Adipose tissue (tissue), 3 donors: ENCODE results near the gene EEF1A2. TPM values are rescaled to one million over a fixed set of nuclear protein-coding genes. Genes with fewer than 3 reads are reported as not detected.

ENCODE experiments used
- H3K27ac ChIP-seq: one replicate; pipeline ENCODE4 v1.5.1; 2013; ENCODE audit warnings: low read depth, low read length
- WGBS, 3 donors: extraction: QIAGEN DNeasy Blood & Tissue Kit; methylation state at CpG; one replicate each; pipeline ENCODE4 v1.1.7; 2013; 5-methylcytosine and 5-hydroxymethylcytosine counted together
- polyA plus RNA-seq, 3 donors: library from polyadenylated mRNA; stranded (reverse); fragments of 200-250 nt; gene quantifications; one replicate each; pipeline ENCODE4 v1.2.3, GENCODE V29; 2013
- donor health status: healthy with polysubstance abuse.
- donor health status: Bipolar disorder and iron deficiency.
- donor health status: healthy.

EEF1A2 gene
- polyA plus RNA-seq, 3 donors: 1.2 to 24.4 (median 3.2) TPM

DNA sequence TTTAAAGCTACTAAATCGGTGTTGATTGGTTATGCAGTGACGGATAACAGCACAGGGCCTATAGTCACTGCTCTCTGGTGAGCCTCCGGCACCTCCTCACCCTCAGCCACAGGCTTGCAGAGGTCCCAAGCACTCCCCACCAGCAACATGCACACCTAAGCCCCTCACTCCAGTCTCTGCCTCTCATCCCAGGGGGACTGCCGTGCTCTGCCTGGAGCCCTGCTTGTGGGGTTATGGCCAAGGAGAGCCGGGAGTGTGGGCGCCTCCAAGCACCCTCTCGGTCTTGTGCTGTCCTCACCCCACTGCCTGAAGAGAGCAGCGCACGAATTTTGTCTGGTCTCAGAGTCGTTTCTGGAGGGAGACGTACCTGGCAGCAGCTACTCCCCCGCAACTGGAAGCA is 6.8 kb upstream of the EEF1A2 start:
- WGBS, 3 donors: 85 to 92% (median 90%) methylated on average over 12 of the region's 12 CpGs
- H3K27ac ChIP-seq: no peak overlapping the region

DNA sequence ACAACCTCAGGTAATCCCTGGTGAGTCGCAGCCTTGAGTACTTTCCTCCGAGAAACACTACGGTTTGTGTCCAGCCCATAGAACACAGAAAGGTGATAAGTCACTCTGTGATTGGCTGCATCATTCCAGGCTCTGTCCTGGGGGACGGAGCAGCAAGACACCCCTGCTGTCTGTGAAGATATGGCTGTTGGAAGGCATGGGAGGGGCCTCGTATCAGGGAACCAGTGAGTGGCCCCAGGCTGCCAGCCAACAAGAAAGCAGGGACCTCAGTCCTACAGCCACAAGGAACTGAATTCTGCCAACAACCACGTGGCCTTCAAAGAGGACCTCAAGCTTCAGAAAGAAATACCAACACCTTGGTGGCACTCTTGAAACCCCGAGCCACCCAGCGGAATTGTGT is 6.4 kb upstream of the EEF1A2 start:
- H3K27ac ChIP-seq: no peak overlapping the region
- WGBS, 3 donors: 77 to 90% (median 86%) methylated on average over 8 of the region's 8 CpGs

DNA sequence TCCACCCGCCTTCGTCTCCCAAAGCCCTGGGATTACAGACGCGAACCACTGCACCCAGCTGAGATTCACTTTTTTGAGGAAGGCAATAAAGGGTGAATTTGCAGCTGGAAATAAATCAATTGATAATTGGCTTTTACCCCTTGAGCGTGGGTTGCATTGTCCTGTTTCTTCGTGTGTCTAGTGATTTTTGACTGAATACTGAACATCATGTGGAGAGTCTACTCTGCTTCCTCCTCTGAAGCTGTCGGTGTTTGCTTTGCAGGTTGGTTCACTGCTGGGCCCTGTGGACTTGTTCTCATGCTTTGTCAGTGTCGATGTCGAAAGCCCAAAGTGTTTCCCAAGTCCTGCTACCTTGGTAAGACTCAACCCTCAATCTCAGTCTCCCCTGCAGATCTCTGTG is 5.8 kb upstream of the EEF1A2 start:
- WGBS, 3 donors: 83 to 92% (median 89%) methylated on average over 9 of the region's 9 CpGs

DNA sequence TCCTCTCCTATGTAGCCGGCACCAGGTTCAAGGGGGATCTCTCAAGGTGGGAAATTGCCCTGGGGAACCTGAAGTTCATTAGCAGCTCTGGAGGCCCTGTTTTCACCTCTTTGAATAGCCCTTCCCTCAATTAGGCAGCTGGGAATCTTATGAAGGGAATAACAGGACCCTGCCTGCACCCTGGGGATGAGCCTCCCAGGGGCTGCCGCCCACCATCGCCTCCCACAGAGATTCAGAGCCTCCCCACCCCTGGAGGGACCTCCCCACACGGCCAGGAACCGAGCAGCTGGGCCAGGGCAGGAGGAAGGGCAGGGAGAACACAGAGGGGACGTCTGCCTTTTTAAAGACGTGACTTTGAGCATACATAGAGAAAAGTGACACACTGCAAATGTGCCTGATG is 4.6 kb upstream of the EEF1A2 start:
- WGBS, 3 donors: 36 to 45% (median 41%) methylated on average over 7 of the region's 7 CpGs
- H3K27ac ChIP-seq: no peak overlapping the region

More for the DNA sequence above, 5.8 kb upstream of the EEF1A2 start:
- no peak overlapping the region for H3K27ac ChIP-seq

DNA sequence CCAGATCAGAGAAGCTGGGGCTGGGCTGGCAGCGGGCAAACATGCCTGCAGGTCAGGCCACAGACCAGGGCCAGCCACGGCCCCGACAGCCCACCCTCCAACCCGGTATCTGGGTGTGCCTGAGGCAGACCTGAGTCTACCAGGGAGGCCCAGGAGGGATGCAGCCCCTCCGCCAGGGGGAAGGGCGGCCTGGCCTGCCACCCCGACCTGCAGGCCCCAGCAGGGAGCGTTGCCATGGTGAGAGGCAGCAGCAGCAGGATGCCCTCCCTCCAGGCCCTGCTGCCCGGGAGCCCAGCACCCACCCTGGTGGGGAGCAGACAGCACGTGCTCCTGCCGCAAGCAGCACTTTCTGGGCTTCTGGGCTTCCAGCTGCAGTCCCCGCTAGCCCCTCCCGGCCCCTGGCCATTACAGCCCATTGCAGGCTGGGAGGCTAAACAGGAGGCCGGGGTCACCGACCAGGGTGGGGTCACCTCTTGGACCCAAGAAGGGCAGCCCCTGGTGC is 3.8 kb upstream of the EEF1A2 start:
- WGBS, 3 donors: 50 to 61% (median 59%) methylated on average over 15 of the region's 15 CpGs
- no peak overlapping the region for H3K27ac ChIP-seq

DNA sequence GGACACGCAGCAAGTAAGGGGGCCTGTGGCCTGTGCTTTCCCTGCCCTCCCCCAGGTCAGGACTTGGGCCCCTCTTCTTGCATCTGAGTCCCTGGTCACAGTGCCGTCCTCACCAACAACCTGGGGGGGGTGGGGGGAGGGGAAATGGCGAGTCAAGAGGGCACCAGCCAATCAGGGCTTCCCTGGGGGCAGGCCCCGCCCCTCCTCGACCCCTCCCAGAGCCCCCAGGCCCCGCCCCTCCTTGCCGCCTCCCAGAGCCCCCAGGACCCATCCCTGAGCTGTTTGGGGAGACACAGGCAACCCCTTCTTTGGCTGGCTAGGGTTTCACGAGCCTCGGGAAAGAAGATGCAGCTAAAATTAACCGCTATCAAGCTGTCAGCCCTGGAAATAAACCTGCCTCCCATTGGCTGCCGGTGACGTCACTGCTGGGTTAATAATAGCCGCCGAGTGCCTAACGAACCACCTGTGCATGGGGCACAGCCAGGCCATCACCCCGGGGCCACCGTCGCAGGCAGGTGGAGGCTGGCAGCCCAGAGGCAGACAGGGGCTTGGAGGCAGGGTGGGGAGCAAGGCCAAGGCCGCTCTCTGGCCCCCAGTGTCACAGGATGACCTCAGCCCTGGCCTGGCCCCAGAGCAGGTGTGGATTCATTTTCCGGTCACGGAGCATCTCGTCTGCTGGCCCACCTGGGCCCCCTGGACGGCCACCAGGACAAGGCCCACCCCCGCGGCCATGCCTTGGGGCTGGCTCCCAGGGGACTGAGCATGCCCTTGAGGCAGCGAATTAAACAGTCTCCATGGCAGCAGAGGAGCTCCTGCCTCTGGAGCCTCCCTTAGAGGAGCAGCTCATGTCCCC is 3.2 kb upstream of the EEF1A2 start:
- 25 to 29% (median 27%) methylated on average over 26 of the region's 26 CpGs for WGBS, 3 donors
- no peak overlapping the region for H3K27ac ChIP-seq

DNA sequence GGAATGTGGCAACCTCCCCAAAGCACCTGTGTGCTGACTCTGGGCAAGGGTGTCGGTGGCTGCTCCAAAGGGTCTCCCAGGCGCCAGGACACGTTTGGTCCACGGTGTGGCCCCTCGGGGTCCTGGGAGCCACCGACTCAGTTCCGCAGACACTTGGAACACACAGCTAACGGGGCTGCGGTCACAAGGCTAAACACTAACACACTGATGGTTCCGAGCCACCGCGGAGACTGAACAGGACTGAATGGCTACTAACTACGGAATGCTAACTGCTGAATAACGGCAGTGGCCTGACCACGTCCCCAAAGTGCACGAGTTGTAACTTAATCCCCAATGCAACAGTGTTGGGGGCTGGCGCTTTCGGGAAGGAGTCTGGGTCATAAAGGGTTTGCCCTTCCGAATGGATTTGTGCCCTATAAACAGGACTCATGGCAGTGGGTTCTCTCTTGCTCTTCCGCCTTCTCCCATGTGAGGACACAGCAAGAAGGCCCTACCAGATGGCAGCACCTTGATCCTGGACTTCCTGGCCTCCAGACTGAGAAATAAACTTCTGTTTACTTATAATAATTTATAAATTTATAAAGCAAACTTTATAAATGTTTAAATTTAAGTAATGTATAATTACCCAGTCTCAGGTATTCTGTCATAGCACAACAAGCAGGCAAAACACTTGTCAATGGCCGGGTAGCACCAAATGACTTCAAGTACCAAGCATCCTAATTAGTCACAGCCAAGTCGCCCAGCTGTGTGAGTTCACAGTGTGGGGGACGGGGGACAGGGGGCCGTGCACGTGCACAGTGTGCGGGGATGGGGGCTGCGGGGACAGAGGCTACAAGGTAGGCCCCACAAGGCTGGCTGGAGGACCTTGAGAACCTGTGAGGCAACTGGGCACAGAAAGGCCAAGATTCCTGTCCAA is 2.3 kb upstream of the EEF1A2 start:
- WGBS, 3 donors: 77 to 83% (median 82%) methylated on average over 27 of the region's 27 CpGs
- H3K27ac ChIP-seq: no peak overlapping the region

DNA sequence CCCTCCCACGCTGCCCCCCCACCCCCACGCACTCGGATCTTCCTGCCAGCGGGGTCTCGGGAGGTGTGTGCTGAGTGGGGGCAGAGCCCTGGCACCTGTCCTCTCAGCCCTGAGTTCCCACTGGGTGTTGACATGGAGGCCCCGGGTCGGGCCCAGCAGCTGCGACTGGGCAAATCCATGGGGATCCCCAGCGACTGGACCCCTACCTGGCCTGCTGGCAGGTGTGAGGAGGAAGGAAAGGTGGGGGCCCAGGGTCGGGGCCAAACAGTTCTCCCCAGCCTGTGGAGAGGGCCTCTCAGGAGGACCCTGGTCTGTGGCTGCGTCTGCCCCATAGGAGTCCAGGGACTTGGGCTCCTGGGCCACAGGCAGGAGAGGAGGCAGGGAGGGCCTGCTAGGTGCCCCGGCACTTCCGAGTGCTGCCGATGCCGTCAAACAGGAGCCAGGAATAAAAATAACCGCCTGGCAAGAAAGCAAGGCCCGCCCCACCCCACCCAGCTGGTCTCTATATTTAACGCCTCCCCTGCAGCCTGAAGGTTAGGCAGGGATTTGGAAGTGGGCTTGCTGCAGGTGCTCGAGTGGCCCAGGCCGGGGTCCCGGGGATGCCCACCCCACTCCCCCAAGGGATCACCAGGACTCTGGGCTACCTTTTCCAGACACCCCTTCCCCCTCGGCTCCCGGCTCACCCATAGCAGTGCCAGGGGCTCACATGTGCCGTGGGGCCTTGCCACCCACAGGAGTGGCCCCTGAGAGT is 1.4 kb upstream of the EEF1A2 start:
- 82 to 92% (median 82%) methylated on average over 24 of the region's 24 CpGs for whole genome bisulfite sequencing, 3 donors
- H3K27ac ChIP-seq: no peak overlapping the region

DNA sequence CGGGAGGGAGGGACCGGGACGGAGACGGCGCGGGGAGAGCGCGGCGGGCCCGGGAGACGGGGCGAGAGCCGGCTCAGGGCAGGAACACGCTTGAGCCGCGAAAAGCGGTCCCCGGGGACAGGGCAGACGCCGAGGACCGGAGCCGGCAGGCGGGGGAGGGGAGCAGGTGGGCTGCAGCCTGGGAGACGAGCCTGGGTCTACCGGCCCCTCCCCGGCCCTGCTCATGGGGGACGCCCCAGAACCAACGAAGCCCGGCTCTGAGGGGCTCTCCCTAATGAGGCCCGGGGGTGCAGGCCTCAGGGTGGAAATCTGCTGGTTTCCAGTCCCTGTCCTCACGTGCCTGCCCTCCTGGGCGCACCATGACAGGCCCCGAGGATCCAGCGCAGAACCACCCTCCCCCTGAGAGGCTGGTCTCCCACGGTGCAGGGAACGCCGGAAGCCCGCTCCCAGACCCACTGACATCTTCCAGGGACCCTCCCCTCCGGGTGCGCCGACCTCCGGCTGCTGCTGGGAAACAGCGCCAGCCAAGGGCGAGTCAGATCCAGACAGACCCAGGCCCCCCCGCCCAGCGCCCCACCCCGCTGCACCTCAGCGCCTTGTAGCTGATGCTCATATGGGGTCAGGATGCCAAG is 571 bp upstream of the EEF1A2 start:
- 8 to 21% (median 9%) methylated on average over 33 to 48 of the region's 48 CpGs for whole genome bisulfite sequencing, 3 donors
- H3K27ac ChIP-seq: no peak overlapping the region

DNA sequence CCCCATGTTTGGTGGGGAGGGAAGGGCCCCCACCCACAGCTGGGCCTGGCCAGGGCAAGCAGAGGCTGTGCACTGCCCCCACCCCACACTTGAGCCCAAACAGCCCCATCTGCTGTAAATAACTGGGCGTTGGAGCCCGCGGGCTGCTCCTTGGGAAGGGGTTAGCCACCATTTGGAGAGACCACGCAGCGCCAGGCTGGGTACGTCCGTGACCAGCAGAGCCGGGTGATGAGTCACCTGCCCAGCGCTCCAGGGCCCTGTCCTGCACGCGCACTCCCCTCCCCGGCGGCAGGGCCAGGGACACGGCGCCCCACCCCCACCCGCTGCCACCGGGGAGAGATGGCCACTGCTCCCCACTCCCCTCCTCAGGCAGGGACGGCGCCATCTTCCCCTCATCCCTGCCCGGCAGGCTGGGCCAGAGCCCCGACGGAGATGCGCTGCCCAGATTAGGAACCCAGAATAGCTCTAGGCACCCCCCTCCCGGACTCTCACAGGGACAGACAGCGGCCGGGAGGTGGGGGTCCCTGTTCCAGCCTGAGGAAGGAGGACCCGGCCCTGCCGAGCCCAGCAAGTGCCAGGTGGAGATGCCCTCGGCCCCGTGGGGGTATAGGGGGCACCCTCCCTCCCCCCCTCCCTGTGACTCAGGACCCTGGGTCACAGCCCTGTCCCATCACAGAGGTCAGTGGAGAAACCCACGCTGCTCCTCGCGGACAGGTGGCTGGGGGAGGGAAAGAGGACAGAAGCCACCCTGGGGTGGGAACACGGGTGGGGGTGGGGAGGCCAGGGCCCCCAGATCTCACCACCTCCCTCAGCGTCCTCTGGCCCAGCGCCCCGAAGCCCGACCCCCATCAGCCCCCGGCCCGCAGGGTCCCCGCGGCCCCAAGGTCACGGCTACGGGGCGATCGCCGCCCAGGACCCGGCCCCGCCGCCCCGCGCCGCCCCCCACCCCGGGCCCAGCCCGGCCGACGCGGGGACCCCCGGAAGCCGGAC is 642 bp downstream of the EEF1A2 start:
- WGBS, 3 donors: 6 to 11% (median 9%) methylated on average over 41 to 59 of the region's 60 CpGs
- no peak overlapping the region for H3K27ac ChIP-seq

DNA sequence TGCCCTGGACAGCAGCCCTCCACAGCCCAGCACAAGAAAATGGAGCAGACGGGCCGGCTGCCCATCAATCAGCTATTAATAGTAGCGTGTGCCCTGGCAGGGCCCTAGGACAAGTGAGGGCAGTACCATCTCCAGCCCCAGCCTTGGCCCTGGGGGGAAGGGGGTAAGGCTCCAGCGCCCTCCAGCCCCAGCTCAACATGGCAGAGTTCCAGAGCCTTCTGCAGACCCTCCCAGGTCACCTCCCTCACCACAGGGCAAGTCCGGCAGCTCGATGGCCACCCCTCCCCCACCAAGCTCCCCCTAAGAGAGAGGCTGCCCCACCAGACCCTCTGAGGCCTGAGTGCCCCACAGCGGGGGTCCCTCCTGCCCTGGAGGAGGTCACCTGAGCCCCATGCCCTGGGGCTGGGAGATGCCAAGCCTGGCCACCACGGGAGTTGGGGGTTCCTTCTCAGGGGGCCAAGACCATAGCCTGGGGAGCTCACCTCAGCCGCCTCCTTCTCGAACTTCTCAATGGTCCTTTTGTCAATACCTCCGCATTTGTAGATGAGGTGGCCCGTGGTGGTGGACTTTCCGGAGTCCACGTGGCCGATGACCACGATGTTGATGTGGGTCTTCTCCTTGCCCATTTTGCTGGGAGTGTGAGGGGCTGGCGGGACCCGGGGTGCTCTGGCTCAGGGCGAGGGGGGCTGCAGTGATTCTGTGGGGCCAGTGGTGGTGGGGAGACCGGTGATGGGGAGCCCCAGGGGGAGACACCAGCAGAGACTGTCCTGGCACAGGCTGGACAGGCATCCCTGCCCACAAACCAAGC is 1.5 kb downstream of the EEF1A2 start:
- 57 to 70% (median 65%) methylated on average over 20 of the region's 20 CpGs for WGBS, 3 donors
- H3K27ac ChIP-seq: no peak overlapping the region

DNA sequence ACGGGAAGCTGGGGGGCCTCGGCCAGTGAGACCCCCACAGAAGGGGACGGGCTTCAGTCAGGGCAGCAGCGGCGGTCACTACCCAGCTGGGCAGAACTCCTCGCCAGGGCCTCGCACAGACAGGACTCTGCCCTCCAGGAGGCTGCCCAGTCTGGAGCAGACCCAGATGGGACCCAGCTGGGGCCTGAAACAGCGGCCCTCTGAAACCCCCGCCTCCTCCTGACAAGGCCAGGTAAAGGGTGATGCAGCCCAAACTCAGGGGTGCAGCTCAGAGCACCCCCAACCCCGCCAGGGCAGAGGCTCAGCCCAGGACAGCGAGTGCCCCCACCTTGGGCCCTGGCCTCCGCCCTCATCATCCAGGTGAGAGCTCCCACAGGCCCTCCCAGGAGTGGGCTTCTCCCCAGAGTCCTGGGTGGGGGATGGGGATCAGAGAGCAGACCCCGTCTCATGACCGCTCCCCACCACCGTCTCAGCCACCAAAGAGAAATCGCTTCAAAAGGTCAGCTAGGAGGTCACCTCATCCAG is 2.2 kb downstream of the EEF1A2 start:
- WGBS, 3 donors: 60 to 75% (median 64%) methylated on average over 11 to 16 of the region's 16 CpGs
- no peak overlapping the region for H3K27ac ChIP-seq

DNA sequence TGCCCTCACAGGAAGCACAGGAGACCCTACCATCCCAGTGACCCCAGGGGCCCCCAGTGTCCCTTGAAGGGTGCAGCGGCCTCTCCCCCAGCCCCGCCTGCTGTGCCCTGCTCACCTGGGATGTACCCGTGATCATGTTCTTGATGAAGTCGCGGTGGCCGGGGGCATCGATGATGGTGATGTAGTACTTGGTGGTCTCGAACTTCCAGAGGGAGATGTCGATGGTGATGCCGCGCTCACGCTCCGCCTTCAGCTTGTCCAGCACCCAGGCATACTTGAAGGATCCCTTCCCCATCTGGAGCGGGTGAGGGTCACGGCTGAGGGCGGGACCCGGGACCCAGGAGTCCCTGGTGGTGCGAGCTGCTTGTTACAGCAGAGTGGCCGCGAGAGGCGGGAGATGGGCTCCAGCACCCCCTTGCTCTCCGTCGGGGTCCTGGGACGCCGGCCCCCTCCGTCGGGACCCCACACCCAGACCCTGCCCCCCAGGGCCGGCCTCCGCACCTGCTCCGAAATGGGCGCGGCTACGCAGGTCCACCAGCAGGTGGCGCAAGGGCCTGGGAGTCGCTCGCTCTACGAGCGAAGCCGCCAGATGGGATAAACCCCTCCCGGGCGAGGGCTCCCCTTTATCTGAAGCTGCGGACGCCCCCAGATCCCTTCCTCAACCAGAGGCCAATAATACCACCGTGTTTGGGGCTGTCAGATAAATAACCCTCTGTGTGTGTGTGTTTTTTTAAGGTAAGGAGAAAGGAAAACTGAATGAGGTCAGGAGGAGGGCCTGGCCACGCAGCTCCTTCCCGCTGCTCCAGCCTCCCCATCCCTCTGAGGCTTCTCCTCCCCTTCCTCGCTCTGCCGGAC is 2.9 kb downstream of the EEF1A2 start:
- H3K27ac ChIP-seq: no peak overlapping the region
- 20 to 25% (median 23%) methylated on average over 45 to 48 of the region's 48 CpGs for WGBS, 3 donors

DNA sequence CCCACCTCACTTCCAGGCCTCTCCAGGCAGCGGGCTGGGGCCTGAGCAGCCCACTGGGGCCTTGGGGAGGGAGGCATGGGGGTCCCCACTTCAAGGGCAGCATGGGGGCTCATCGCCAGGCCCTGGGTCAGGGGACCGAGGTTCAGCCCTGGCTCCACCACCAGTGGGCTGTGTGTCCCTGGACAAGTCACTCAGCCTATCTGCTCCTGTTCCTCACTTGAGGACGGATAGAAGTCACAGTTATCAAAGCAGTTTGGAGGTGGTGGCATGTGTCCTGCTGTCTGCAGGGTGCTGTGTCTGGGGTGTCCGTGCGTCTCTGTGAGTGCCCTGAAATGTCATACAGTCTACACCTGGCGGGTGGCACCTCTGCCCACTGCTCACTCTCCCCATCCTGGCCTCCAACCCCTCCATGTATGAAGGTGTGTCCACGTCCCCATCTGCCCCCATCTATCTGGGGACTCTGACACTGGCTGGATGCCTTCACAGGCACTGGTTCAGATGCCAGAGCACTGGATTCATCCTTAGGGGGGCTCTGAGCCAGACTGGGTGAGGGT is 3.6 kb downstream of the EEF1A2 start:
- no peak overlapping the region for H3K27ac ChIP-seq
- WGBS, 3 donors: 75 to 88% (median 82%) methylated on average over 7 to 8 of the region's 8 CpGs
